GM12878 (cell line): ENCODE measurements around the gene OR10H3. TPM values are rescaled to one million over a fixed set of nuclear protein-coding genes. Genes with fewer than 3 reads are reported as not detected.
"Not testable (repeated sequence)": the region's sequence is repeated elsewhere in the genome, so short reads cannot be mapped to it uniquely, and the experiment has no call there.

ENCODE experiments used
- ATAC-seq: fragments of 200-7000 bp; cut with Tn5 transposase; 3 replicates; pipeline ENCODE4 v1.9.1; 2020; ENCODE audit warnings: mild to moderate bottlenecking, moderate library complexity
- BruUV-seq: library from RNA; stranded (reverse); fragments of 400-500 nt; replicated peaks from 2 replicates; lab custom pipeline; 2021; lab: Mats Ljungman, UMichigan
- CTCF ChIA-PET: fragments of 300-600 bp; sonication (Branson Sonifier 250); formaldehyde crosslinking; extraction: SDS; loops from one replicate; lab custom pipeline; 2021; ENCODE audit warnings: inconsistent platforms; lab: Yijun Ruan, JAX
- POLR2A ChIA-PET: fragments of 350-600 bp; formaldehyde crosslinking; extraction: SDS; loops from one replicate; lab custom pipeline; 2021; ENCODE audit warnings: inconsistent platforms; lab: Charles Lee
- RAD21 ChIA-PET: fragments of 300-600 bp; sonication (Branson Sonifier 250); formaldehyde crosslinking; loops from one replicate; lab custom pipeline; 2023; ENCODE audit warnings: antibody characterized with exemption; ENCODE audit not compliant: unreplicated experiment; lab: Charles Lee
- SMC1A ChIA-PET: fragments of 300-600 bp; sonication (Branson Sonifier 250); formaldehyde crosslinking; loops from one replicate; lab custom pipeline; 2023; ENCODE audit not compliant: unreplicated experiment, uncharacterized antibody; lab: Charles Lee
- DNase-seq: peaks from one replicate; pipeline ENCODE4 v3.0.0-alpha.2; 2011; ENCODE audit warnings: low read depth, low spot score
- FAIRE-seq: peaks from 3 replicates; lab custom pipeline; 2011; peaks lifted over from hg19 to GRCh38; lab: Jason Lieb, UNC
- H2AFZ ChIP-seq: 2 replicates; pipeline ENCODE4 v1.6.0; 2011; ENCODE audit warnings: low read depth, low read length, control low read depth; ENCODE audit not compliant: control insufficient read depth
- H3K27ac ChIP-seq: 2 replicates; pipeline ENCODE4 v1.5.1; 2011; ENCODE audit warnings: control low read depth; ENCODE audit not compliant: control insufficient read depth, insufficient read depth
- H3K27me3 ChIP-seq, 2 experiments: replicated peaks in 1 of 2; 2 replicates each; pipeline versions ENCODE4 v1.6.0 to v1.6.1; 2011; ENCODE audit warnings: low read length in 1 of 2; ENCODE audit not compliant: control insufficient read depth in 2 of 2, insufficient read depth in 2 of 2
- H3K36me3 ChIP-seq, 2 experiments: 2 replicates each; pipeline ENCODE4 v1.5.1; 2011; ENCODE audit warnings: low read length in 1 of 2; ENCODE audit not compliant: control insufficient read depth in 2 of 2, insufficient read depth in 2 of 2
- H3K4me1 ChIP-seq: 2 replicates; pipeline ENCODE4 v1.6.1; 2011; ENCODE audit warnings: mild to moderate bottlenecking, low read length, moderate library complexity, mixed read lengths; ENCODE audit not compliant: control insufficient read depth, insufficient read depth
- H3K4me2 ChIP-seq: 2 replicates; pipeline ENCODE4 v1.6.0; 2011; ENCODE audit warnings: control low read depth; ENCODE audit not compliant: control insufficient read depth, insufficient read depth
- H3K4me3 ChIP-seq: fragments of 200-600 bp; sonication (generic); 2 replicates; pipeline ENCODE4 v1.5.1; 2016
- H3K79me2 ChIP-seq: 2 replicates; pipeline ENCODE4 v1.6.0; 2011; ENCODE audit warnings: low read length; ENCODE audit not compliant: control insufficient read depth, insufficient read depth
- H3K9ac ChIP-seq: 2 replicates; pipeline ENCODE4 v1.8.0; 2011; ENCODE audit warnings: low read length, control low read depth, mixed read lengths; ENCODE audit not compliant: control insufficient read depth, insufficient read depth
- H3K9me3 ChIP-seq: replicated peaks from 3 replicates; pipeline ENCODE4 v1.5.1; 2011; ENCODE audit warnings: mild to moderate bottlenecking, low read length; ENCODE audit not compliant: control insufficient read depth, insufficient read depth
- H4K20me1 ChIP-seq: 2 replicates; pipeline ENCODE4 v1.6.0; 2011; ENCODE audit not compliant: control insufficient read depth, insufficient read depth
- CHD2 ChIP-seq: IDR thresholded peaks from 2 replicates; pipeline ENCODE4 v1.6.1; 2011; ENCODE audit warnings: low read depth, low read length, improper control_type of control experiment, borderline replicate concordance
- HDGF ChIP-seq: fragments of 450-650 bp; IDR thresholded peaks from 2 replicates; pipeline ENCODE4 v1.6.1; 2016; ENCODE audit warnings: antibody characterized with exemption
- IKZF1 ChIP-seq: fragments of 450-650 bp; conservative IDR thresholded peaks from 2 replicates; pipeline ENCODE4 v1.6.1; 2017; ENCODE audit warnings: antibody characterized with exemption, mild to moderate bottlenecking
- JUND ChIP-seq: IDR thresholded peaks from 2 replicates; pipeline ENCODE4 v1.6.1; 2012; ENCODE audit warnings: low read depth, mild to moderate bottlenecking, low read length, improper control_type of control experiment, moderate library complexity
- WGBS: methylation state at CpG from one replicate; pipeline ENCODE4 v1.1.6; 2016; ENCODE audit warnings: low lambda C conversion rate; ENCODE audit not compliant: insufficient replicate concordance, insufficient coverage; ENCODE audit errors: missing lambda C conversion rate; 5-methylcytosine and 5-hydroxymethylcytosine counted together
- in situ Hi-C: fragments of 300-500 bp; cut with MboI; formaldehyde crosslinking; loops from 9 replicates; pipeline ENCODE4 v1.14.3; 2018; ENCODE audit warnings: mixed read lengths
- intact Hi-C: fragments of 100-400 bp; cut with micrococcal nuclease; formaldehyde crosslinking; loops from one replicate; pipeline ENCODE4 v1.14.2; 2022; ENCODE audit not compliant: unreplicated experiment
- polyA plus RNA-seq, 11 experiments: library from polyadenylated mRNA; depleted of rRNA in 4 of 11; unstranded in 6 of 11; stranded (reverse) in 5 of 11; fragments of >200 nt; fragmentation: Nextera tagmentation in 4 of 11; fragmentation: Illumina TruSeq in 1 of 11; extraction: Ambion mirVana in 4 of 11; extraction: Trizol in 1 of 11; gene quantifications; 1 replicate in 1 of 11; 2 replicates in 10 of 11; pipeline versions ENCODE4 v1.2.1 to v1.2.3, GENCODE V29; 2011 to 2016; ENCODE audit warnings: inconsistent platforms in 2 of 11, missing spikeins in 2 of 11, low read depth in 1 of 11
- total RNA-seq, 4 experiments: library from RNA; depleted of rRNA in 3 of 4; stranded (reverse); fragments of >200 nt in 3 of 4; fragmentation: Illumina TruSeq in 1 of 4; extraction: Trizol in 1 of 4; gene quantifications; 2 replicates each; pipeline versions ENCODE4 v1.2.1 to v1.2.3, GENCODE V29; 2013 to 2021

The OR10H3 gene
- total and polyA plus RNA-seq, 10 of the 15 experiments (the other 5 are each of a cell fraction or from before 2014, with no cell fraction given) = not detected

DNA sequence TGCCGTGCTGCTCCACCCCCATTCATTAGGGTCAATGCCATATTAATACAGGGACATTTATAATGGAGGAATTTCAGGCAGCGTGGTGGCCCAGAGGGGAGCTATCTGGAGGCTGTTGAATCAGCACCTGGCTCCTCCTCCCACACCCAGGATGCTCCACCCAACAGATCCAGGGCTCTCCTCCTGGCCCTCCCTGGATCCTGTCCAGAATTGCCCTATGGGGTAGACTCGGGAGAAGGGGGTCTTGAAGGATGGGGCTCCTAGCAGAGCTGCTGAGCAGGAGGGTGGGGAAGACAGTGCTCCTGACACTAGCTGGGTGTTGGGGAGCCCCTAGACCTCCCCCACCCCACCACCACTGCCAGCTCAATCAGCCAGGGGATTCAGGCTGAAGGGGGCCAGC, 44.4 kb downstream of the OR10H3 start:
- POLR2A ChIA-PET = no interaction called here
- H3K9me3 ChIP-seq = no peaks in the 10 kb centered on the region
- H3K4me1 ChIP-seq = no peaks in the 10 kb centered on the region
- no peaks in the 10 kb centered on the region for H3K79me2 ChIP-seq
- H3K27ac ChIP-seq = no peak overlapping the region
- TF ChIP-seq IKZF1 (no peak), JUND (no peak), CHD2 (no peak), HDGF (no peak)
- no peak for FAIRE-seq
- no peak overlapping the region for H3K4me2 ChIP-seq
- H3K27me3 ChIP-seq = no peaks in the 10 kb centered on the region
- intact Hi-C loops (no loop called here), in situ Hi-C loops (no loop called here)
- no peaks in the 10 kb centered on the region for H4K20me1 ChIP-seq
- no peak overlapping the region for H3K9ac ChIP-seq
- no peak overlapping the region for H3K4me3 ChIP-seq
- DNase-seq = no peak
- no peaks in the 10 kb centered on the region for H3K36me3 ChIP-seq
- CTCF ChIA-PET = no interaction called here
- RAD21 ChIA-PET = no interaction called here
- H2AFZ ChIP-seq = no peak overlapping the region
- SMC1A ChIA-PET = no interaction called here
- WGBS = 24% methylated on average over 3 of the region's 3 CpGs
- no peak for ATAC-seq
- BruUV-seq = no TSS peak

DNA sequence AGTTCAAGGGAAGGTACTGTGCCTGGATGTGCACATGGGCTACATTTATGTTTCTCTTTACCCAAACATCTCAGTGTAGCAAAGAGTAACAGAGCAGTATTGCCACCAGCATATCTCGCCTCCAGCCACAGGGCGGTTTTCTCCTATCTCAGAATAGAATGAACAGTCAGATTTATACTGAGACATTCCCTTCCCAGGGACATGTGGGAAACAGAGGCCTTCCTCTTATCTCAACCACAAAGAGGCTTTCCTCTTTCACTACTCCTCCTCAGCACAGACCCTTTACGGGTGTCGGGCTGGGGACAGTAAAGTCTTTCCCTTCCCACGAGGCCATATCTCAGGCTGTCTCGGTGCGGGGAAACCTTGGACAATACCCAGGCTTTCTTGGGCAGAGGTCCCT, 45.1 kb downstream of the OR10H3 start:
- BruUV-seq, H3K4me1 ChIP-seq, H3K4me3 ChIP-seq, CTCF ChIA-PET, DNase-seq, H3K27ac ChIP-seq, H4K20me1 ChIP-seq, intact Hi-C loops, H3K9ac ChIP-seq, H3K36me3 ChIP-seq, ATAC-seq, H2AFZ ChIP-seq, H3K4me2 ChIP-seq, RAD21 ChIA-PET, H3K27me3 ChIP-seq, in situ Hi-C loops, POLR2A ChIA-PET, H3K9me3 ChIP-seq, H3K79me2 ChIP-seq, SMC1A ChIA-PET, FAIRE-seq: not testable (repeated sequence)
- WGBS = 0% methylated on average over 7 of the region's 7 CpGs
